ENCODE results near the gene HOXD9. TPM values are rescaled to one million over a fixed set of nuclear protein-coding genes. Genes with fewer than 3 reads are reported as not detected.
A peak's percentile ranks its signal among the peaks of the same experiment; 100 is the strongest.

The HOXD9 gene
- total RNA-seq, 2 donors from 2014 or later = 0.33 to 1.6 TPM

GRCh38 chr2:176136374-176137251 lies 14.1 kb downstream of the HOXD9 start:
- H3K9me3 ChIP-seq = no peaks in the 10 kb centered on the region
- no peaks in the 10 kb centered on the region for H3K36me3 ChIP-seq (replicated peaks in 1 of 2; ENCODE audit: insufficient read depth in 1 of 2, low read depth in 2 of 2)
- 2 to 7% methylated on average over 14 to 69 of the region's 71 CpGs for WGBS, 2 donors
- TF ChIP-seq POLR2A (IDR thresholded peaks at IDR 0.05) = no peak
- TF ChIP-seq, protein P1, sequence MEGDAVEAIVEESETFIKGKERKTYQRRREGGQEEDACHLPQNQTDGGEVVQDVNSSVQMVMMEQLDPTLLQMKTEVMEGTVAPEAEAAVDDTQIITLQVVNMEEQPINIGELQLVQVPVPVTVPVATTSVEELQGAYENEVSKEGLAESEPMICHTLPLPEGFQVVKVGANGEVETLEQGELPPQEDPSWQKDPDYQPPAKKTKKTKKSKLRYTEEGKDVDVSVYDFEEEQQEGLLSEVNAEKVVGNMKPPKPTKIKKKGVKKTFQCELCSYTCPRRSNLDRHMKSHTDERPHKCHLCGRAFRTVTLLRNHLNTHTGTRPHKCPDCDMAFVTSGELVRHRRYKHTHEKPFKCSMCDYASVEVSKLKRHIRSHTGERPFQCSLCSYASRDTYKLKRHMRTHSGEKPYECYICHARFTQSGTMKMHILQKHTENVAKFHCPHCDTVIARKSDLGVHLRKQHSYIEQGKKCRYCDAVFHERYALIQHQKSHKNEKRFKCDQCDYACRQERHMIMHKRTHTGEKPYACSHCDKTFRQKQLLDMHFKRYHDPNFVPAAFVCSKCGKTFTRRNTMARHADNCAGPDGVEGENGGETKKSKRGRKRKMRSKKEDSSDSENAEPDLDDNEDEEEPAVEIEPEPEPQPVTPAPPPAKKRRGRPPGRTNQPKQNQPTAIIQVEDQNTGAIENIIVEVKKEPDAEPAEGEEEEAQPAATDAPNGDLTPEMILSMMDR (IDR thresholded peaks at IDR 0.05) = no peak
- H3K4me3 ChIP-seq = no peak overlapping the region
- H3K27ac ChIP-seq = peak overlapping the region in 3 of 4 donors; percentile 24 to 38 (median 24)
- DNase-seq (no peak), ATAC-seq (no peak)
- peaks cover 0 to 65% of the 10 kb centered on the region in 2 donors for H3K27me3 ChIP-seq
- intact Hi-C loops (cut with DNase I) = no loop called here
- peaks cover 26% of the 10 kb centered on the region for H3K4me1 ChIP-seq

DNA sequence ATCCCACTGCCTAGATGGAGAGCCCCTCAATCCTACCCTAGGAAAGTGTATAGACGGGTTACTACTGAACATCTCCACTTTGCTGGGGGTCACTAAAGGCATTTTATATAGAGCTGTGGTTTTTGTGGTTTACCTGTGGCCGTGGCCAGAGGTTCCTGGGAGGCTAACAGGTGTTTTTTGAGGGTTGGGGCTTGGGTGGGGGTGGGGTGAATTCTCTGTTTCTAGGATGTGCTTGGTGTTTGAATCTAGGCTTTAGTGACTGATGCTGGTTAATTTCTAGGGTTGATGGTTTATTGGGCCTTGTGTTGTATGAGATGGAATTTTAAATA lies 14.7 kb downstream of the HOXD9 start:
- TF ChIP-seq, protein P1 (IDR thresholded peaks at IDR 0.05) = no peak
- no peak for TF ChIP-seq POLR2A (IDR thresholded peaks at IDR 0.05)
- H3K27ac ChIP-seq = no peak overlapping the region
- intact Hi-C loops (cut with DNase I) = no loop called here
- 12% methylated on average over 2 of the region's 2 CpGs for WGBS, 2 donors
- no peak overlapping the region for H3K4me3 ChIP-seq
- DNase-seq (no peak), ATAC-seq (no peak)
- H3K9me3 ChIP-seq = no peaks in the 10 kb centered on the region
- peaks cover 0 to 61% of the 10 kb centered on the region in 2 donors for H3K27me3 ChIP-seq
- H3K4me1 ChIP-seq = peaks cover 26% of the 10 kb centered on the region
- H3K36me3 ChIP-seq (replicated peaks in 1 of 2; ENCODE audit: insufficient read depth in 1 of 2, low read depth in 2 of 2) = no peaks in the 10 kb centered on the region

DNA sequence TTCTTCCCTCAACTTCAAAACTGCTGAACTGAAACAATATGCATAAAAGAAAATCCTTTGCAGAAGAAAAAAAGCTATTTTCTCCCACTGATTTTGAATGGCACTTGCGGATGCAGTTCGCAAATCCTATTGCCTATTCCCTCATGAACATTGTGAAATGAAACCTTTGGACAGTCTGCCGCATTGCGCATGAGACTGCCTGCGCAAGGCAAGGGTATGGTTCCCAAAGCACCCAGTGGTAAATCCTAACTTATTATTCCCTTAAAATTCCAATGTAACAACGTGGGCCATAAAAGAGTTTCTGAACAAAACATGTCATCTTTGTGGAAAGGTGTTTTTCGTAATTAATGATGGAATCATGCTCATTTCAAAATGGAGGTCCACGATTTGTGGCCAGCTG lies 15.4 kb downstream of the HOXD9 start:
- no peak overlapping the region for H3K4me3 ChIP-seq
- H3K27me3 ChIP-seq = peaks cover 0 to 55% of the 10 kb centered on the region in 2 donors
- intact Hi-C loops (cut with DNase I) = no loop called here
- DNase-seq (no peak), ATAC-seq (no peak)
- 31 to 37% methylated on average over 8 of the region's 8 CpGs for WGBS, 2 donors
- no peak for TF ChIP-seq POLR2A (IDR thresholded peaks at IDR 0.05)
- TF ChIP-seq, protein P1 (IDR thresholded peaks at IDR 0.05) = no peak
- no peaks in the 10 kb centered on the region for H3K36me3 ChIP-seq (replicated peaks in 1 of 2; ENCODE audit: insufficient read depth in 1 of 2, low read depth in 2 of 2)
- H3K27ac ChIP-seq = no peak overlapping the region
- peaks cover 26% of the 10 kb centered on the region for H3K4me1 ChIP-seq
- no peaks in the 10 kb centered on the region for H3K9me3 ChIP-seq

- intact Hi-C loops (cut with DNase I) = no loop called here
- Histone ChIP-seq H3K36me3 (replicated peaks in 1 of 2; ENCODE audit: insufficient read depth in 1 of 2, low read depth in 2 of 2) (no peaks in the 10 kb centered on the region), H3K4me1 (peaks cover 26% of the 10 kb centered on the region), H3K27ac (no peak overlapping the region), H3K9me3 (no peaks in the 10 kb centered on the region), H3K4me3 (no peak overlapping the region), H3K27me3 (peaks cover 0 to 55% of the 10 kb centered on the region in 2 donors)
- DNase-seq (no peak), ATAC-seq (no peak)
- TF ChIP-seq, protein P1 (IDR thresholded peaks at IDR 0.05) = no peak
- no peak for TF ChIP-seq POLR2A (IDR thresholded peaks at IDR 0.05)
- WGBS, 2 donors = 9 to 12% methylated on average over 14 of the region's 14 CpGs
Measured at GRCh38 chr2:176138526-176138922, 16.0 kb downstream of the HOXD9 start.

All from body of pancreas (tissue), 4 donors.